Transverse colon (tissue), 4 donors: ENCODE data around the gene CDKN2AIP.

Experiments
- CTCF ChIP-seq, 5 experiments: fragments of 200-600 bp in 3 of 5; fragments of 450-650 bp in 2 of 5; sonication (generic) in 3 of 5; IDR thresholded peaks; 1 replicate in 2 of 5; 2 replicates in 3 of 5; pipeline ENCODE4 v1.5.1; 2016 to 2017; ENCODE audit warnings: antibody characterized with exemption in 5 of 5, inconsistent platforms in 3 of 5, mild to moderate bottlenecking in 2 of 5, moderate library complexity in 1 of 5
- EP300 ChIP-seq: sonication (generic); formaldehyde crosslinking; IDR thresholded peaks from one replicate; pipeline ENCODE4 v1.6.1; 2017; ENCODE audit warnings: antibody characterized with exemption, low read depth
- POLR2A ChIP-seq: fragments of 450-650 bp; IDR thresholded peaks from one replicate; pipeline ENCODE4 v1.6.1; 2016; ENCODE audit warnings: antibody characterized with exemption, mild to moderate bottlenecking, moderate library complexity
- POLR2AphosphoS5 ChIP-seq, 3 donors: sonication (generic); formaldehyde crosslinking; IDR thresholded peaks; one replicate each; pipeline ENCODE4 v1.6.1; 2016; ENCODE audit warnings: antibody characterized with exemption in 3 of 3

DNA sequence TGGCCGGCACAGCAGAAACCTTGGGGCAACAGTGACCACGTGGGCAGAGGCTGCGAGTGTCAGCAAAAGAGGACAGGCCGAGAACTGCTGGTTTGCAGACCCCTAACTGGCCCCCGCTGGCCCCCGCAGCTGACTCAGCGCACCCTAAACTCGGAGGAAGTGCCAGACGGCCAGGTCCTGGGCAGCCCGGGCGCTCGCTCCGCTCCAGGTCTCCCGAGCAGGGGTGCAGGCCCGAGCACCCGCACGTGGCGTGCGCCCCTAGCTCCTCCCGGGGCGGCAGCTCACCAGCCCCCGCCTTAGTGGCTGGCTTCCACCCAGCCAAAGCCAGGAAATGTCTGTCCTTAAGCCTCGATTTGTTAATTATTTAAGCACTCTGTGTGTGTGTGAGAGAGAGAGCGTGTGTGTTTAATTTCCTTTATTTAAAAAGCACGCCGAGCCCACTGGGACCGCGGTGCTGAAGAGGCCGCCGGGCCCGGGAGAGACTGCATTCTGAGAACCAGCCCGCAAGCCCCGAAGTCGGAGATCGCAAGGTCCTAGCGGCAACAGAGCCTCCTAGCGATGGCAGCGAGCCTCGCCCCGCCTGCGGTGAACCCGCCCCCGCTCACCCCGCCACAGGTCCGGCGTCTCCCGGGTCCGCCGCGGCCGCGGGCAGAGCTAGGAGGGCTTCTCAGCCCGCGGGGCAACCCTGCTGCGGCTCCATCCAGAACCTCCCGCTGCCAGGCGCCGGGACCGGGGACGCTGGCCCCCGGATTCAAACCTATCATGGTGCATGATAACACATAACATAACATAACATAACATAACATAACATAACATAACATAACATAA lies 45.9 kb upstream of the CDKN2AIP start:
- no peak for TF ChIP-seq EP300
- TF ChIP-seq CTCF (IDR thresholded peaks at IDR 0.05), result peak; percentile 40 to 59 (median 54)
- TF ChIP-seq POLR2A, result peak; percentile 15
- TF ChIP-seq POLR2AphosphoS5 (IDR thresholded peaks at IDR 0.05), result no peak
